ENCODE results near the gene ZEB2. TPM values are rescaled to one million over a fixed set of nuclear protein-coding genes. Genes with fewer than 3 reads are reported as not detected.

ZEB2 gene
- total RNA-seq, 1 experiment from 2014 or later: 1.2 TPM

- Histone ChIP-seq H3K4me1 (ENCODE audit: insufficient read depth, low read length) (peaks cover 2% of the 10 kb centered on the region; the same call in 1 of the 2 replicates), H3K9me3 (ENCODE audit: control insufficient read depth, low read depth, low read length) (no peaks in the 10 kb centered on the region), H2BK5ac (ENCODE audit: insufficient read length, low read length) (no peak overlapping the region), H3K56ac (ENCODE audit: insufficient read length, low read depth, low read length) (no peak overlapping the region), H3K18ac (ENCODE audit: insufficient read length, low read depth, low read length) (no peak overlapping the region), H4K91ac (ENCODE audit: insufficient read length, low read depth, low read length) (no peak overlapping the region), H3K14ac (ENCODE audit: insufficient read depth, low read length) (no peak overlapping the region), H3K9ac (ENCODE audit: extremely low read depth, insufficient read length, low read length) (no peak overlapping the region), H2BK120ac (ENCODE audit: low read depth, low read length, poor library complexity, severe bottlenecking) (no peak overlapping the region), H4K20me1 (ENCODE audit: control insufficient read depth, insufficient read depth, insufficient read length) (no peaks in the 10 kb centered on the region), H3K4ac (ENCODE audit: low read depth, low read length) (no peak overlapping the region), H3K23me2 (ENCODE audit: insufficient read length, low read depth, low read length, poor library complexity, severe bottlenecking) (no peaks in the 10 kb centered on the region), H3K27ac (ENCODE audit: insufficient read length, low read depth, low read length) (no peak overlapping the region), H3K79me1 (ENCODE audit: insufficient read depth, low read depth, low read length, poor library complexity, severe bottlenecking) (no peaks in the 10 kb centered on the region), H4K8ac (replicated peaks; ENCODE audit: insufficient read length, low read depth, low read length) (no peak overlapping the region), H2BK12ac (ENCODE audit: insufficient read length, low read depth, low read length) (no peak overlapping the region), H3T11ph (ENCODE audit: low read length) (no peak overlapping the region), H3K4me2 (ENCODE audit: insufficient read depth, insufficient read length, low read length) (no peak overlapping the region), H2BK15ac (ENCODE audit: low read depth, low read length) (no peak overlapping the region), H3K27me3 (ENCODE audit: insufficient read depth, low read length) (no peaks in the 10 kb centered on the region), H4K5ac (ENCODE audit: insufficient read length, low read depth, low read length) (no peak overlapping the region), H3K23ac (ENCODE audit: insufficient read length, low read depth, low read length) (no peak overlapping the region), H3K79me2 (ENCODE audit: insufficient read depth, low read length) (no peaks in the 10 kb centered on the region), H2BK20ac (ENCODE audit: low read depth, low read length, poor library complexity, severe bottlenecking) (no peak overlapping the region), H2AK5ac (ENCODE audit: insufficient read length, low read length) (no peak overlapping the region), H2AFZ (ENCODE audit: low read length) (no peak overlapping the region)
- TF ChIP-seq CTCF (conservative IDR thresholded peaks at IDR 0.05): no peak
- peaks cover 2% of the 10 kb centered on the region; the same call in 1 of the 2 replicates for H3K27me3 Mint-ChIP-seq (ENCODE audit: low read depth)
- no peak overlapping the region for H3K27ac Mint-ChIP-seq
- H3K4me1 Mint-ChIP-seq: peaks cover 8 to 21% of the 10 kb centered on the region in 2 experiments
- DNase-seq: no peak
- WGBS (ENCODE audit: extremely low coverage, insufficient read length, low lambda C conversion rate): no CpG with 5 or more reads among the region's 4 CpGs
- no peaks in the 10 kb centered on the region; a peak in 1 of 5 replicates for H3K9me3 Mint-ChIP-seq
- H3K36me3 Mint-ChIP-seq (ENCODE audit: insufficient read depth in 1 of 3, low read depth in 3 of 3): 0 out of 7 replicates have a peak, but pooled peaks cover 0 to 1% (median 0%) of the 10 kb centered on the region in 3 experiments
- no peak overlapping the region for H3K4me3 Mint-ChIP-seq
These were observed 85.3 kb downstream of the ZEB2 start for GRCh38 chr2:144434425-144435222.

Data from H9 (cell line).